SK-N-SH (cell line): ENCODE data around the gene CIB4.

Experiments used
- EP300 ChIP-seq, 2 experiments: IDR thresholded peaks; 2 replicates each; pipeline versions ENCODE4 v1.4.0 to v1.6.1; 2012; ENCODE audit warnings: borderline replicate concordance in 1 of 2, low read depth in 1 of 2, low read length in 1 of 2
- RXRA ChIP-seq: IDR thresholded peaks from 2 replicates; pipeline ENCODE4 v1.4.0; 2012; ENCODE audit warnings: low read depth, mild to moderate bottlenecking, borderline replicate concordance
- TAF1 ChIP-seq: IDR thresholded peaks from 2 replicates; pipeline ENCODE4 v1.6.1; 2012; ENCODE audit warnings: low read depth, mild to moderate bottlenecking, low read length, moderate library complexity, borderline replicate concordance

- TF ChIP-seq EP300 (IDR thresholded peaks at IDR 0.05; ENCODE audit: borderline replicate concordance in 1 of 2, low read depth in 1 of 2, low read length in 1 of 2), result no peak
- no peak for TF ChIP-seq RXRA
- no peak for TF ChIP-seq TAF1
Measured at GRCh38 chr2:26557244-26557925, 83.8 kb downstream of the CIB4 start.
